PC-9 (cell line): ENCODE data around the gene SPATS2L.

Source experiments
- CTCF ChIP-seq: fragments of 200-600 bp; sonication (generic); conservative IDR thresholded peaks from 2 replicates; pipeline ENCODE4 v1.6.1; 2017; ENCODE audit warnings: mixed run types, antibody characterized with exemption, mild to moderate bottlenecking, moderate library complexity
- EZH2 ChIP-seq: fragments of 200-600 bp; sonication (generic); IDR thresholded peaks from 2 replicates; pipeline ENCODE4 v1.8.0; 2017; ENCODE audit warnings: antibody characterized with exemption, low read depth

DNA sequence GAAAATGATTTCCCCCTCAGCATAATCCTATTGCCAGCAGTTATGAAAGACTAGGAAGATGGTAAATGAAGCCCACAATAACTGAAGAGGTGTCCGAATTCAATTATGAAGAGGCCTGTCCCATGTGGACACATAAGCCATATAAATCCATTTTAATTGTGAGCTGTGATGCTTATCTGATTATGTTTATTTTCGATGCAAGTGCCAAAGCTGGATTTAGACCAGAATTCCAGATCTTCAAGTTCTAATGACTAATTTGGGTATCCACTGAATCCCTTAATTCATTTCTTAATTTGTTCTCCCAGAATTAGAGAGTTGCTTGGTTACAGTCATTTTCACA lies 24.5 kb downstream of the SPATS2L start:
- TF ChIP-seq EZH2: no peak
- no peak for TF ChIP-seq CTCF
